Rectal smooth muscle tissue (tissue), 1 donor: ENCODE measurements around the gene ARID4B.
"Not testable (repeated sequence)": the region's sequence is repeated elsewhere in the genome, so short reads cannot be mapped to it uniquely, and the experiment has no call there.

Source experiments
- H3K27ac ChIP-seq: one replicate; pipeline ENCODE4 v1.7.0; 2013; ENCODE audit warnings: low read depth, low read length, inconsistent platforms
- H3K27me3 ChIP-seq: one replicate; pipeline ENCODE4 v1.7.0; 2013; ENCODE audit warnings: low read length; ENCODE audit not compliant: control insufficient read depth, insufficient read depth
- H3K36me3 ChIP-seq: one replicate; pipeline ENCODE4 v1.7.0; 2013; ENCODE audit warnings: low read length; ENCODE audit not compliant: control insufficient read depth, insufficient read depth
- H3K4me1 ChIP-seq: one replicate; pipeline ENCODE4 v1.7.0; 2013; ENCODE audit warnings: low read length; ENCODE audit not compliant: control insufficient read depth, insufficient read depth
- H3K4me3 ChIP-seq: one replicate; pipeline ENCODE4 v1.7.0; 2013; ENCODE audit warnings: low read length
- H3K9ac ChIP-seq: one replicate; pipeline ENCODE4 v1.7.0; 2013; ENCODE audit warnings: low read length

The ARID4B gene

GRCh38 chr1:235272851-235273250 is 55.1 kb downstream of the ARID4B start:
- no peaks in the 10 kb centered on the region for H3K27me3 ChIP-seq
- peaks cover 3% of the 10 kb centered on the region for H3K4me1 ChIP-seq
- no peaks in the 10 kb centered on the region for H3K36me3 ChIP-seq
- no peak overlapping the region for H3K9ac ChIP-seq
- H3K27ac ChIP-seq = no peak overlapping the region
- no peak overlapping the region for H3K4me3 ChIP-seq

GRCh38 chr1:235270625-235271024 is 57.4 kb downstream of the ARID4B start:
- no peak overlapping the region for H3K9ac ChIP-seq
- H3K4me1 ChIP-seq = peaks cover 13% of the 10 kb centered on the region
- no peaks in the 10 kb centered on the region for H3K36me3 ChIP-seq
- H3K27ac ChIP-seq = no peak overlapping the region
- no peaks in the 10 kb centered on the region for H3K27me3 ChIP-seq
- H3K4me3 ChIP-seq = no peak overlapping the region

GRCh38 chr1:235269990-235270389 is 58.0 kb downstream of the ARID4B start:
- not testable (repeated sequence) for H3K9ac ChIP-seq, H3K27ac ChIP-seq
- peaks cover 14% of the 10 kb centered on the region for H3K4me1 ChIP-seq

DNA sequence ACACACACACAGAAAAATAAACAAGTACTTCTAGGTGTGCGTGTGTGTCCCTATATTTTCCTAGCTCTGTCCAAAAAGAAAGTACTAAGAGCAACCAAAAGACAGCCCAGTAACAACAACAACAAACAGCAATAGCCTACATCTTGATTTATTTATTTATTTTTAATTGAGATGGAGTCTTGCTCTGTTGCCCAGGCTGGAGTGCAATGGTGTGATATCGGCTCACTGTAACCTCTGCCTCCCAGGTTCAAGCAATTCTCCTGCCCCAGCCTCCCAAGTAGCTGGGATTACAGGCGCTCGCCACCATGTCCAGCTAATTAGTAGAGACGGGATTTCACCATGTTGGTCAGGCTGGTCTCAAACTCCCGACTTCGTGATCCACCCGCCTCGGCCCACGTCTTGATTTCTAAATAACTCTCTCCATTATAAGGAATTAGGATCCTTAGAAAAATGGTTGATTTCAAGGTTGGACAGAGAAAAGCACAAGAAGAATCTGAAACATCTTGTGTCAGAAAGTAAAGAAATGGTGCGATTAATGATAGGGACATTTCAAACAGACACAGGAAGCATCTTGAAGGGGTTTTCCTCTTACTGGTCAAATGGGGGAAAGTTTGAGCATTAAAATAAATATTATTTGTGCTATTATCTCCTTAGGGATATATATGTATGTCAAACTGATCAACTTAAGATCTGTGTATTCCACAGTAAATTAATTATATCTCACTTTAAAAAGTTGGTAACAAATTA is 59.4 kb downstream of the ARID4B start:
- H3K4me3 ChIP-seq = no peak overlapping the region
- no peak overlapping the region for H3K27ac ChIP-seq
- no peak overlapping the region for H3K9ac ChIP-seq
- H3K27me3 ChIP-seq = no peaks in the 10 kb centered on the region
- no peaks in the 10 kb centered on the region for H3K36me3 ChIP-seq
- H3K4me1 ChIP-seq = peaks cover 14% of the 10 kb centered on the region

More at GRCh38 chr1:235269990-235270389, 58.0 kb downstream of the ARID4B start:
- not testable (repeated sequence) for H3K27me3 ChIP-seq, H3K36me3 ChIP-seq, H3K4me3 ChIP-seq

DNA sequence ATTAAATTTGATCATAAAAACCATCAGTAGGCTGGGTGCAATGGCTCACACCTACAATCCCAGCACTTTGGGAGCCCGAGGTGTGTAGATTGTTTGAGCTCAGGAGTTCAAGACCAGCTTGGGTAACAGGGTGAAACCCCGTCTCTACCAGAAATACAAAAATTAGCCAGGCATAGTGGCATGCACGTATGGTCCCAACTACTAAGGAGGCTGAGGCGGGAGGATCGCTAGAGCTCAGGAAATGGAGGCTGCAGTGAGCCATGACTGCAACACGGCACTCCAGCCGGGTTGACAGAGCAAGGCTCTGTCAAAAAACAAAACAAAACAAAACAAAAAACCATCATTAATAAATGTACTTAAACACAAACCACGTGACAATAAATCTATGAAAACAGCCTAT is 61.0 kb downstream of the ARID4B start:
- Histone ChIP-seq H3K4me3 (no peak overlapping the region), H3K36me3 (no peaks in the 10 kb centered on the region), H3K27me3 (no peaks in the 10 kb centered on the region), H3K4me1 (peaks cover 14% of the 10 kb centered on the region), H3K9ac (no peak overlapping the region), H3K27ac (no peak overlapping the region)

DNA sequence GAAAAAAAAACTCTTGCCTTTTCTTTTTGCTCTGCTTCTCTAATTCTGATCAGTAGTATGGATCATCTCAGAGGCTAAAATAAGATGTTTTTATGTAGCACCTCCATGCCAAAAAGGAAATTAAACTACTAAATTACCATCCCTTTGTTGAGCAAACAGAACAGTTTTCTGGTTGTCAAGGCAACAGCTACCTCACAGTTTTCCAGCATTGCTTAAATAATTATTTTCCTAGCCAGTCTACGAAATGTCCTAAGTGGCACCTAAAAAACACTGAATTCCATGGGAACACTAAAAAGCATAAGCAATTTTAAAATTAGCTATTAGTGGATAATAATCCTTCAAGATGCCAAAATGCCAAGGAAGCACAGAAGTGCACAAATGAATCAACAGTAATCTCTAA is 61.7 kb downstream of the ARID4B start:
- Histone ChIP-seq H3K36me3 (no peaks in the 10 kb centered on the region), H3K4me1 (peaks cover 14% of the 10 kb centered on the region), H3K9ac (no peak overlapping the region), H3K4me3 (no peak overlapping the region), H3K27ac (no peak overlapping the region), H3K27me3 (no peaks in the 10 kb centered on the region)

DNA sequence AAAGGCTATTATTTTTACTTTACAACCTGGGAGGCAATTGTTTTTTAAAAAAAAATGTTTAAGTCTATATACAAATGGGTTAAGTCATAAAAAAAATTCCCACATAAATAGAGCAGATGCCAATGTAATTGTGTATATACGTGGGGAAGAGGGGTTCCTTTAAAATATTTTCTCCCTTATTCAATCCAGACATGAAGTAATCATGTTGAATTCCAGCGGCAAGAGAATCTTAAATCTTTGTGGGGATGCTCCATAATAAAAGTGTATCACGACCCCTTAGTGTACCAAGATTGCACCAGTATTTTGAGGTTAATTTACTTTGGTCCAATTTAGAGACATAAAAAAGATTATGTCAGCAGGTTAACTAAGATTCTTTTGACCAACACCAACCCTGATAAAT is 62.1 kb downstream of the ARID4B start:
- Histone ChIP-seq H3K4me3 (no peak overlapping the region), H3K9ac (no peak overlapping the region), H3K36me3 (no peaks in the 10 kb centered on the region), H3K27ac (no peak overlapping the region), H3K27me3 (no peaks in the 10 kb centered on the region), H3K4me1 (peaks cover 14% of the 10 kb centered on the region)

DNA sequence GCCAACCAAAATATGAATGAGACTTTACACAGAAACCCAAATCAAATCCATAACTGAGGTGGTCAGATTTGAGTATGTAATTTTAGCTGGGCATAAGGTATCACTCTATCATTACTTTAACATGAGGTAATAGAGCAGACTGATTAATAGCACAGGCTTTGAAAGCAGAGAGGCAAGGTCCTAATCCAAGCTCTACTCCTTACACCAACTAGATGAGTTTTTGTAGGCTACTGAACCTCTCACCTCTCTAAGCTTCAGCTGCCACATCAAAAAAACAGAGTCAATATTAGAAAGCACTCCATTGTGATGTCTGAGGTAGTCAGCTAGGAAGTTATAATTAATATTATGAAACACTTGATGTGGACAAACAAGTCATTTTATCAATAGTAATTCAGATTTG is 63.7 kb downstream of the ARID4B start:
- Histone ChIP-seq H3K4me1 (peaks cover 11% of the 10 kb centered on the region), H3K27me3 (no peaks in the 10 kb centered on the region), H3K36me3 (no peaks in the 10 kb centered on the region), H3K9ac (no peak overlapping the region), H3K4me3 (no peak overlapping the region), H3K27ac (no peak overlapping the region)

- Histone ChIP-seq H3K27me3 (no peaks in the 10 kb centered on the region), H3K9ac (no peak overlapping the region), H3K4me1 (peaks cover 11% of the 10 kb centered on the region), H3K36me3 (no peaks in the 10 kb centered on the region), H3K27ac (no peak overlapping the region), H3K4me3 (no peak overlapping the region)
Observed at GRCh38 chr1:235262539-235262938, 65.4 kb downstream of the ARID4B start.

- no peak overlapping the region for H3K27ac ChIP-seq
- peaks cover 7% of the 10 kb centered on the region for H3K4me1 ChIP-seq
- H3K27me3 ChIP-seq = no peaks in the 10 kb centered on the region
Observed at GRCh38 chr1:235261243-235261642, 66.7 kb downstream of the ARID4B start.

GRCh38 chr1:235259133-235259778 is 68.7 kb downstream of the ARID4B start:
- H3K27ac ChIP-seq = no peak overlapping the region
- H3K9ac ChIP-seq = no peak overlapping the region
- no peaks in the 10 kb centered on the region for H3K36me3 ChIP-seq
- no peak overlapping the region for H3K4me3 ChIP-seq
- H3K27me3 ChIP-seq = no peaks in the 10 kb centered on the region
- no peaks in the 10 kb centered on the region for H3K4me1 ChIP-seq

More at GRCh38 chr1:235261243-235261642, 66.7 kb downstream of the ARID4B start:
- H3K9ac ChIP-seq = no peak overlapping the region
- no peak overlapping the region for H3K4me3 ChIP-seq
- no peaks in the 10 kb centered on the region for H3K36me3 ChIP-seq

GRCh38 chr1:235258068-235258467 is 69.9 kb downstream of the ARID4B start:
- H3K27me3 ChIP-seq, H3K4me3 ChIP-seq, H3K27ac ChIP-seq, H3K9ac ChIP-seq, H3K36me3 ChIP-seq, H3K4me1 ChIP-seq: not testable (repeated sequence)

- H3K4me1 ChIP-seq = peaks cover 2% of the 10 kb centered on the region
- no peaks in the 10 kb centered on the region for H3K27me3 ChIP-seq
- no peak overlapping the region for H3K27ac ChIP-seq
- H3K9ac ChIP-seq = no peak overlapping the region
- H3K36me3 ChIP-seq = no peaks in the 10 kb centered on the region
- no peak overlapping the region for H3K4me3 ChIP-seq
Observed at GRCh38 chr1:235254721-235255120, 73.3 kb downstream of the ARID4B start.
